Effector memory CD4-positive, alpha-beta T cell (primary cell): ENCODE data around the gene SCARB1.
A peak's percentile ranks its signal among the peaks of the same experiment; 100 is the strongest.

ENCODE experiments used
- DNase-seq, 3 donors: peaks; one replicate each; pipeline ENCODE4 v3.0.0-alpha.2; 2020
- H3K27ac ChIP-seq: 2 replicates; pipeline ENCODE4 v1.7.0; 2013; ENCODE audit warnings: mild to moderate bottlenecking, low read length, moderate library complexity; ENCODE audit not compliant: insufficient read depth, poor library complexity, severe bottlenecking
- H3K27me3 ChIP-seq: replicated peaks from 2 replicates; pipeline ENCODE4 v1.7.0; 2013; ENCODE audit warnings: mild to moderate bottlenecking, low read length; ENCODE audit not compliant: insufficient read depth, control insufficient read depth, poor library complexity, severe bottlenecking
- H3K36me3 ChIP-seq: 2 replicates; pipeline ENCODE4 v1.7.0; 2013; ENCODE audit warnings: mild to moderate bottlenecking, low read length, moderate library complexity; ENCODE audit not compliant: control insufficient read depth, insufficient read depth
- H3K4me1 ChIP-seq: 2 replicates; pipeline ENCODE4 v1.7.0; 2013; ENCODE audit warnings: low read length, mild to moderate bottlenecking; ENCODE audit not compliant: control insufficient read depth, insufficient read depth, poor library complexity, severe bottlenecking
- H3K4me3 ChIP-seq: 2 replicates; pipeline ENCODE4 v1.7.0; 2013; ENCODE audit warnings: low read length, low read depth, mild to moderate bottlenecking; ENCODE audit not compliant: insufficient read depth, poor library complexity, severe bottlenecking
- H3K9me3 ChIP-seq: 2 replicates; pipeline ENCODE4 v1.7.0; 2013; ENCODE audit warnings: mild to moderate bottlenecking, low read length, moderate library complexity; ENCODE audit not compliant: control insufficient read depth

Gene SCARB1

GRCh38 chr12:124774462-124775167 is 89.0 kb downstream of the SCARB1 start:
- Histone ChIP-seq H3K9me3 (no peaks in the 10 kb centered on the region), H3K36me3 (no peaks in the 10 kb centered on the region), H3K4me1 (peaks cover 3% of the 10 kb centered on the region), H3K4me3 (peak overlapping the region; percentile 43), H3K27me3 (no peaks in the 10 kb centered on the region), H3K27ac (no peak overlapping the region)
- peak in 2 of 3 donors; percentile 3 to 5 for DNase-seq

DNA sequence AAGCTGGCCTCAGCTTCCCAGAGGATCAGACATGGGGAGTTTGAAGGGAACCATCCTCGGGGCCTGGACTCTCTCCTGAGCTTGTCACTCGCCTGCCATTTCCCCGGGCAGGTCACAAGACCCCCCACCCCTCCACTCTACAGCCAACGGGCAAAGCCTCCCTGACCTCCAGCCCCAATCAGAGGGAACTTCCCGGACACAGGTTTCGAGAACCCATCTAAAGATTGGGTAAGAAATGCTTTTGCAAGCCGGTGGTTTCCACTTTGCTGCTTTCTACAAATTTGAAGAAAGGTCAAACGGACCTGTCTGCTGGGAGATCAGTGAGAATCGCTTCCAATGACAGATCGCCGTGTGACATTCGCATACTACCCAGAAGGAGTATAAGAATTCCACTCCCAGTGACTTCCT is 89.6 kb downstream of the SCARB1 start:
- H3K36me3 ChIP-seq = no peaks in the 10 kb centered on the region
- peaks cover 3% of the 10 kb centered on the region for H3K4me1 ChIP-seq
- H3K27ac ChIP-seq = no peak overlapping the region
- no peak for DNase-seq
- H3K9me3 ChIP-seq = no peaks in the 10 kb centered on the region
- no peaks in the 10 kb centered on the region for H3K27me3 ChIP-seq
- H3K4me3 ChIP-seq = peak overlapping the region; percentile 43

GRCh38 chr12:124772289-124773170 is 91.1 kb downstream of the SCARB1 start:
- Histone ChIP-seq H3K9me3 (no peaks in the 10 kb centered on the region), H3K27me3 (no peaks in the 10 kb centered on the region), H3K36me3 (no peaks in the 10 kb centered on the region), H3K4me1 (peaks cover 3% of the 10 kb centered on the region), H3K27ac (no peak overlapping the region), H3K4me3 (no peak overlapping the region)
- no peak for DNase-seq

GRCh38 chr12:124771462-124772288 is 92.0 kb downstream of the SCARB1 start:
- Histone ChIP-seq H3K27ac (no peak overlapping the region), H3K27me3 (no peaks in the 10 kb centered on the region), H3K4me1 (peaks cover 3% of the 10 kb centered on the region), H3K36me3 (no peaks in the 10 kb centered on the region), H3K4me3 (no peak overlapping the region), H3K9me3 (no peaks in the 10 kb centered on the region)
- DNase-seq = peak; percentile 41 to 57 (median 52)

DNA sequence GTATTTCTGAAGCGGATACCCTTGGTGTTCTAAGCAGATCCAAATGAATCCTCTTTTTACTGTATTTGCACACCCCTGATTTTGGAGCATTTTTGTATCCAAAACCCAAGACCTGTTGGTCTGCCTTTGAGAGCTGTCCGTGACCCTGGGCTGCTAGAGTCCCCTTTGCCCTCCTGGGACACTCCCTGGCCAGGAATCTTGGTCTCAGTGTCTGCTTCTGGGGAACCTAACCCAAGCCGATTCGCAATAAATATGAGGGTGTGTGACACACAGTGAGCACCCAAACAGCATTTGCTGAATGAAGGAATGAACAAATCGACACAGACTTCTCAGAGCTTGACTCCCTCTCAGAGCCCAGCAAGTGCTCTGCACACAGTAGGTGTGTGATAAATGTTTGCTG is 92.9 kb downstream of the SCARB1 start:
- Histone ChIP-seq H3K4me1 (peaks cover 3% of the 10 kb centered on the region), H3K4me3 (no peak overlapping the region), H3K36me3 (no peaks in the 10 kb centered on the region), H3K9me3 (no peaks in the 10 kb centered on the region), H3K27ac (no peak overlapping the region), H3K27me3 (no peaks in the 10 kb centered on the region)
- DNase-seq = no peak

DNA sequence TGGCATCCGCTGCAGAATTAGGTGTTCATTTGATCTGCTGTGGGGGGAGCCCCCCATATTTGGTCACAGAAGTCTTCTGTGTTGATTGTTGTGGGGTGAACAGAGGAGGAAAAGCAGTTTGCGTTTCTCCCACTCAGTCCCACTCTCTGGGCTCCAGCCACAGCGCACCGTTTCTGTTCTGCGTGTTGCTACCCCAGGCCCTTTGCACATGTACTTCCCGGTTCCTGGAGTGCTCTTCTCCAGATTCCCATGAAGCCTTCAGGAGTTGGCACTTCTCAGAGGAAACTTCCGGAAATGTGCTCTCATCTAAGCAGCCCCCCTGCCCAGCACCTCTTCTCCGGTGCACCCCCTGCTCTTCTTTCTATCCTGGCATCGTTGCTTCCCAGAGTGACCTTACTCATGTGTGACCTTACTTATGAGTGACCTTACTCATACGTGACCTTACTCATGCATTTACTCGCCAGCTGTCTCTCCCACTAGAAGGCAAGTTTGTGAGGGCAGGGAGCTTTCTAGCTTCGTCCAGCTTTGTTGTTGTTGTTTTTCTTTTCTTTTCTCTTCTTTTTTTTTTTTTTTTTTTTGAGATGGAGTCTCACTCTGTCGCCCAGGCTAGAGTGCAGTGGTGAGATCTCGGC is 93.7 kb downstream of the SCARB1 start:
- H3K9me3 ChIP-seq = peaks cover 1% of the 10 kb centered on the region
- H3K27me3 ChIP-seq = no peaks in the 10 kb centered on the region
- DNase-seq = no peak
- H3K27ac ChIP-seq = no peak overlapping the region
- peaks cover 3% of the 10 kb centered on the region for H3K4me1 ChIP-seq
- no peak overlapping the region for H3K4me3 ChIP-seq
- no peaks in the 10 kb centered on the region for H3K36me3 ChIP-seq

GRCh38 chr12:124769163-124769530 is 94.5 kb downstream of the SCARB1 start:
- H3K27ac ChIP-seq = no peak overlapping the region
- no peaks in the 10 kb centered on the region for H3K36me3 ChIP-seq
- no peak overlapping the region for H3K4me3 ChIP-seq
- no peaks in the 10 kb centered on the region for H3K27me3 ChIP-seq
- H3K4me1 ChIP-seq = peaks cover 3% of the 10 kb centered on the region
- no peak for DNase-seq
- peaks cover 4% of the 10 kb centered on the region for H3K9me3 ChIP-seq

GRCh38 chr12:124768452-124769162 is 95.1 kb downstream of the SCARB1 start:
- Histone ChIP-seq H3K27me3 (no peaks in the 10 kb centered on the region), H3K9me3 (peaks cover 4% of the 10 kb centered on the region), H3K4me3 (no peak overlapping the region), H3K36me3 (no peaks in the 10 kb centered on the region), H3K4me1 (peaks cover 3% of the 10 kb centered on the region), H3K27ac (no peak overlapping the region)
- no peak for DNase-seq
